ENCODE results near the gene SMPD3. TPM values are rescaled to one million over a fixed set of nuclear protein-coding genes. Genes with fewer than 3 reads are reported as not detected.

Gene SMPD3
- total and polyA plus RNA-seq, 2 of the 8 experiments (the other 6 are each of a cell fraction or from before 2014, with no cell fraction given): 0.39 to 1.3 TPM

DNA sequence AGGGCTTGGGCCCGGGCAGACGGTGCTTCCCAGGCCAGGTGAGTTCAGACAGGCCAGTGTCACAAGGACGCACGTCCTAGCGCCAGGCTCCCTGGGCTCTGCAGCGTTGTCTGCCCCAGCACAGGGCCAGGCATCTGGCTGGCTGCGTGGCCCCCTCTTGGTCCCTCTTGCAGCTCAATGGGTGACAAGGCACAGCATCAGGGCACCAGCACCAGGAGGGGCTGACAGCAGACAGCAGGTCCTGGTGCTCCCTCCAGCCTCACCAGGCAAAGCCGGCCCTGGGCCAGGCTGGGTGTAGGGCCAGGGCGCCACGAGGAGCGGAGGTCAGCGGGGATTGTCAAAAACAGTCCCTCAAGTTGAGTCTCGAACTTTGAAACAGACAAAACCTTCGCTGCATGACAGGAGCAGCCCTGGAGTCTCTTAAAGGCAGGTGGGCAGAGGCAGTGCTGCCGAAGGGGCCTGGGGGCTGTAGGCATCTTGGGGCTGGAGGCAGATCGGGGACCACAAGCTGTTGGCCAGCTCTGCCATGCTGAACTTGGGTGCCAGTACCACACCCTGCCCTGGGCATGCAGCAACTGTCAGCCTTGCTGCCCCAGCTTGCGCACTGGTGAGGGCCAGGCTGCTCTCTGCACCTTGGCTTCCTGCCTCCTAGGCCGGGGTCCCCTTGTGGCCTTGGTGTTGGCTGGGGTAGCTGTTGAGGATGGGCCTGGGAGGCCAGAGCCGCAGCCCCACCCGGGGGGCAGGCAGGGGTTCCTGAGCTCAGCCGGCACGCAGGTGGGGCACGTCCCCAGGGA is 88.7 kb downstream of the SMPD3 start:
- ChIA-PET POLR2A (ENCODE audit: partially characterized antibody) (interaction anchor here (0.7 to 1.7 kb wide), 8 partner anchors 9 to 96 kb away, joined by 3 to 5 read pairs (median 4); partner anchors contain the start of genes PRMT7 and SLC7A6OS), CTCF (ENCODE audit: partially characterized antibody) (interaction anchor here (0.5 to 11.5 kb wide), 11 partner anchors 8 to 678 kb away, joined by 3 to 136 read pairs (median 4); no protein-coding TSS in a partner anchor)
- H3K4me1 ChIP-seq (replicated peaks in 1 of 4; ENCODE audit: control insufficient read depth in 3 of 4, insufficient read depth in 4 of 4, low read length in 3 of 4): peaks cover 0 to 3% (median 1%) of the 10 kb centered on the region in 4 experiments; a peak in 1 of 7 replicates
- H4K8ac ChIP-seq (ENCODE audit: extremely low read depth, insufficient read depth, low read length): 0 out of 2 replicates have a peak overlapping the region, but pooled peaks have one; percentile 42
- H3K79me2 ChIP-seq (ENCODE audit: control insufficient read depth in 1 of 2, insufficient read depth in 2 of 2, low read length in 2 of 2): no peaks in the 10 kb centered on the region
- H2AK5ac ChIP-seq (ENCODE audit: low read depth, low read length): no peak overlapping the region
- no peaks in the 10 kb centered on the region for H3K9me3 ChIP-seq (ENCODE audit: insufficient read depth in 2 of 2, low read depth in 1 of 2, low read length in 1 of 2)
- H3K23me2 ChIP-seq (ENCODE audit: low read depth, low read length): no peaks in the 10 kb centered on the region
- H3K4me3 ChIP-seq (ENCODE audit: extremely low read depth in 1 of 4, insufficient read depth in 2 of 4, low read depth in 3 of 4, low read length in 4 of 4): no peak overlapping the region
- H3K14ac ChIP-seq (ENCODE audit: insufficient read length): no peak overlapping the region
- H2BK5ac ChIP-seq (ENCODE audit: low read depth, low read length): no peak overlapping the region; the same call in 1 of the 2 replicates
- no peak overlapping the region for H2BK12ac ChIP-seq (ENCODE audit: low read depth, low read length)
- H4K5ac ChIP-seq (ENCODE audit: insufficient read length, low read depth, low read length): no peak overlapping the region
- H3K36me3 ChIP-seq (ENCODE audit: control insufficient read depth in 2 of 4, insufficient read depth in 4 of 4, low read length in 3 of 4): peaks cover 4 to 19% (median 14%) of the 10 kb centered on the region in 4 experiments; a peak in 5 of 8 replicates
- no peak overlapping the region for H3K9ac ChIP-seq (replicated peaks in 1 of 4; ENCODE audit: extremely low read depth in 1 of 4, low read depth in 3 of 4, low read length in 3 of 4)
- H2BK15ac ChIP-seq (ENCODE audit: low read length): no peak overlapping the region
- FAIRE-seq (no peak), DNase-seq (ENCODE audit: low read depth in 1 of 2, low spot score in 2 of 2) (no peak)
- H3K4me2 ChIP-seq (ENCODE audit: insufficient read depth in 1 of 2, low read depth in 2 of 2, low read length in 2 of 2): no peak overlapping the region
- no peaks in the 10 kb centered on the region for H3K79me1 ChIP-seq (ENCODE audit: low read depth, low read length)
- H2BK20ac ChIP-seq (ENCODE audit: low read length): no peak overlapping the region
- no peak overlapping the region for H3K23ac ChIP-seq (ENCODE audit: insufficient read length)
- H4K20me1 ChIP-seq (replicated peaks in 1 of 2; ENCODE audit: control insufficient read depth in 1 of 2, insufficient read depth in 2 of 2, low read length in 2 of 2): peaks cover 0 to 5% of the 10 kb centered on the region in 2 experiments
- no peak overlapping the region for H3K18ac ChIP-seq (ENCODE audit: extremely low read depth, low read length)
- no peak overlapping the region for H3K27ac ChIP-seq (ENCODE audit: low read depth, low read length)
- H2AFZ ChIP-seq (ENCODE audit: low read length): no peak overlapping the region
- no peak overlapping the region for H4K91ac ChIP-seq (replicated peaks; ENCODE audit: insufficient read length, low read length)
- H2BK120ac ChIP-seq (replicated peaks; ENCODE audit: low read depth, low read length): no peak overlapping the region
- WGBS, 2 experiments (ENCODE audit: extremely low coverage in 1 of 2, insufficient coverage in 1 of 2, insufficient read length in 1 of 2, insufficient replicate concordance in 2 of 2, low coverage in 1 of 2, low lambda C conversion rate in 2 of 2, missing lambda C conversion rate in 1 of 2): 94% methylated on average over 23 of the region's 23 CpGs; no CpG with 5 or more reads in 1 of the 2 experiments
- no peak overlapping the region for H3K56ac ChIP-seq (replicated peaks; ENCODE audit: insufficient read length, low read depth, low read length)
- H3K4ac ChIP-seq (replicated peaks; ENCODE audit: insufficient read length, low read depth, low read length): no peak overlapping the region
- H3K27me3 ChIP-seq (replicated peaks in 1 of 4; ENCODE audit: control insufficient read depth in 3 of 4, extremely low read depth in 1 of 4, insufficient read depth in 3 of 4, low read length in 3 of 4): no peaks in the 10 kb centered on the region
- TF ChIP-seq EP300 (IDR thresholded peaks at IDR 0.05; ENCODE audit: borderline replicate concordance in 1 of 2, low read depth in 2 of 2, low read length in 2 of 2) (no peak), KDM5A (IDR thresholded peaks at IDR 0.05; ENCODE audit: low read length) (no peak), NANOG (IDR thresholded peaks at IDR 0.05; ENCODE audit: insufficient read depth, low read depth, low read length, poor library complexity, severe bottlenecking) (no peak), CHD2 (IDR thresholded peaks at IDR 0.05; ENCODE audit: low read length) (no peak), RNF2 (IDR thresholded peaks at IDR 0.05; ENCODE audit: borderline replicate concordance, low read depth, low read length, missing control alignments, poor library complexity, severe bottlenecking) (no peak), SP4 (IDR thresholded peaks at IDR 0.05; ENCODE audit: low read length) (no peak), RAD21 (IDR thresholded peaks at IDR 0.05 in 1 of 2, conservative IDR thresholded peaks at IDR 0.05 in 1 of 2; ENCODE audit: low read depth in 2 of 2, low read length in 2 of 2) (no peak)
- TF ChIP-seq, protein P1, sequence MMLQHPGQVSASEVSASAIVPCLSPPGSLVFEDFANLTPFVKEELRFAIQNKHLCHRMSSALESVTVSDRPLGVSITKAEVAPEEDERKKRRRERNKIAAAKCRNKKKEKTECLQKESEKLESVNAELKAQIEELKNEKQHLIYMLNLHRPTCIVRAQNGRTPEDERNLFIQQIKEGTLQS (IDR thresholded peaks at IDR 0.05; ENCODE audit: insufficient read depth, low read depth, low read length): no peak
- TF ChIP-seq, protein P2, sequence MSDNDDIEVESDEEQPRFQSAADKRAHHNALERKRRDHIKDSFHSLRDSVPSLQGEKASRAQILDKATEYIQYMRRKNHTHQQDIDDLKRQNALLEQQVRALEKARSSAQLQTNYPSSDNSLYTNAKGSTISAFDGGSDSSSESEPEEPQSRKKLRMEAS (IDR thresholded peaks at IDR 0.05): no peak
